HG02678 (cell line): Measurements from ENCODE around the gene FAM219B.
"Not testable (repeated sequence)": the region's sequence is repeated elsewhere in the genome, so short reads cannot be mapped to it uniquely, and the experiment has no call there.

Experiments used
- ATAC-seq: cut with Tn5 transposase; IDR thresholded peaks from one replicate; pipeline ENCODE4 v1.9.1; 2021; ENCODE audit warnings: mild to moderate bottlenecking, moderate library complexity; ENCODE audit not compliant: unreplicated experiment

The FAM219B gene

DNA sequence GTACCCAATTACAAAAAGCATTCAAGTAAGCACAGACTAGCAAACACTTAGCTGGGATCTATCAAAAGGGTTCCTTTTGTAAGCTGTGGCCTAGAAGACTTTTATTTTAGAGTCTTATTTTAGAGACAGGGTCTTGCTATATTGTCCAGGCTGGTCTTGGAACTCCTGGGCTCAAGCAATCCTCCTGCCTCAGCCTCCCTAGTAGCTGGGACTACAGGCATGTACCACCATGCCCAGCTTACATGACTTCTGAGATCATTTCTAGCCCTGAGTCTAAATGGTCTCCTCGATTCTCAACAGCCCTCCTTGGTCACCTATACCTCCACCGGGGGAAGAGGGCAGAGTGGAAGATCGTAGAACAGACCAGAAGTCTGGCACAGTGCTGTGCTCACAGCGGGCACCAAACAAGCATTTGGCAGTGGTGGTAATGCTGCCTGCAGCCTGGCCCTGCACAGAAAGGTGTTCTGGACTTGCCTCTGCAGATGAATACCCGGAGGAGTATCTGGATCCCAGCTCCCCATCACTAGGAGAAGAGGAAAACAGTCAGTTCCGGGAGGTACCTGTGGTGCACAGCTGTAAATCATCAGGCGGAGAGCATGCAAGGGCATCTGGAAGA, 2.4 kb downstream of the FAM219B start:
- no peak for ATAC-seq

DNA sequence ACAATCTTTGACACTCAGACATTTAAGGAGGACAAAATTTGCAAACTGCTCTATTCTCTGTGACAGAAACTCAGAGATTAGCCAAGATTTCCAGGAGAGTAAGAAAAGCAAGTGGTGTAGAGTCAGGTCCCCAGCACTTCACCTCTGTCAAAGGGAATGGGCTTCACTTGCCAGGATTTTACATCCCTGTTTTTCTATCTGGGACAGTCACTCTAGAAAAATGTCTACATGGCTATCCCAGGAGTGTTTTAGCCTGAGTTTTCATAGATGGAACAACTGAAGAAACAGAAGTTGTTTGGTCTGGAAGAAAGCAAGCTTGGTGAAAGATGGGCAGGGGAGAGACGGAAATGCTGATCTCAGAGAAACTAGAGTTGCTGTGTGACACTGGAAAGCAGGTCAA, 3.0 kb downstream of the FAM219B start:
- ATAC-seq: no peak

DNA sequence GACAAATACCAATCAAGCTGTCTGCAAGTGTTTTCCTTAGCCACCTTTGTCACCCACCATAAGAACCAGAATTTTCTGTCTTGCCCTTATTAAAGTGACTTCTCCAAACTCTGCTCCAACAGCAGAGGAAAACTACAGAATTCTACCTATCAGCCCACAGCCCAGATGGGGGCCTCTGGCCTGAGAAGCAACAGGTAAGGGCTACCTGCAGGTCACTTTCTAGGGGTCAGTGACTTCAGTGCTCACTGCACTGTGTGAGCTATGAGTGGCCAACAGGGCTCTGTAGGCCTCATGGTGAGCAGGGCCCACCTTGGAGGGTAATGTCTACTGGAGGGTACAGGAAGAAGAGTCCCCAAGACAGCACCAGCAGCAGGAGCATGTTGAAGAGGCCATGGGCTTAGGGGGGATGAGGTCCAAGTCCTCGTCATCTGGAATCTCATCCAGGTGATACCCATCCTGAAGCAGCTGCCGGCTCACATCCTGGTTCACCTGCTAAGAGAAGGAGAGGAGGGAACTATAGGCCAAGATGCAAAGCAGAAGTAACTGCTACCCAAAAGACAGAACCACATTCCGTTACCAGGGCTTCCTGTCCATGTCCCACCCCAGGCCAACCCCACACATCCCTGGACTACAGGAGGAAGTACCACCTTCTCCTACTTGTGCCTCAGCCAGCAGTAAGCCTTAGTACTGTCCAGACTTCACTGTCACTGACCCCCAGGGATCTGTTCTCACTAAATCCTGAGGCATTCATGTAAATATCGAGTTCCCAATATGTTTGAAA, 4.2 kb downstream of the FAM219B start:
- ATAC-seq: no peak

DNA sequence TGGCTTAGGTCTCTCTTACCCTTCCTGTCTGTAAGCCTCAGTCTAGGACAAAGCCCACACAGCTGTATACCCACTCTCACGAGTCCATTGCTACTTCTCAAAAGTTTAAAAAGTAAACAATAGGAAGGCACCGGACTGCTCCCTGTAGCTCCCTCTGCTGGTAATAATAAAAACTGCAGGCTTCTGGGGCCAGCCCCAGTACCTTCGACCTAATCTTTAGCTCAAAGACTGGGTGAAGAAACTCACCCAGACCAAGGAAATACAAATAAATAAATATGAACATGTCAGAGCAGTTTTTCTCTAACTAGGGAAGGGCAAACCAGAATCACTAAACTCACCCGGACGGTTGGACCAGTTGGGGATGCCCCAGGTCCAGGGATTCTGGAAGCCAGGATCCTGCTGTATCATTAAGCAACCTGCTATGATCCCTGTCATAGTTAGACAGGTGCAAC, 5.0 kb downstream of the FAM219B start:
- no peak for ATAC-seq

DNA sequence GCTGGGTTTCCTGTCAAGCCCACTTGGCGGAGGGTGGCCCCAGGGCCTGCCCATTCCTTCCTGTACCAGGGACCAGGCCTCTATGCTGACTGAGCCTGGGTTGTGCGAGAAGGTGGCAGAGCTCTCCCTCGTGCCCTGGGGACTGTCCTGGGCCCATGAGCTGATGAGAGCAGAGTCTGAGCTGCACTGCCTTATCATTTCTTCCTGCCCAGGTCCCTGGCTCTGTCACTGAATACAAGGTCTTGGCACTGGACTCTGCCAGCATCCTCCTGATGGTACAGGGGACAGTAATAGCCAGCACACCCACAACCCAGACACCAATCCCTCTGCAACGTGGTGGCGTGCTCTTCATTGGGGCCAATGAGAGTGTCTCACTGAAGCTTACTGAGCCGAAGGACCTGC, 9.3 kb downstream of the FAM219B start:
- ATAC-seq: no peak

DNA sequence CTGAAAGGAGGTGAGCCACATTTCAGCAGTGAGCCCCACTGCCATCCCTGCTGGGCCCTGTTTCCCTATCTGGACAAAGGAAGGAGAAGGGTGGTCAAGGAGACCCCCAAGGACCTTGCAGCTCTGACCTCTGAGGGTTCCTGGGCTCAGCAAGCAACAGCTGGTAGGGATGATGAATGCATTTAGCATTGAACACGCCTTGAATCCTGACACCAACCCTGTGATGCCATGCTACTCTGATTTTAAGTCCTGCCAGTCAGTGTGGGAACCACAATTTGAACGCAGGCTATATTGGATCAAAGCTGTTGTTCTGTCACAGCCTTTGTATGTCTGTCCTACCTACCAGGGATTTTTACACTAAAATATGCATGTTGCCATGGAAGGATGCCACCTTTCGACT, 10.3 kb downstream of the FAM219B start:
- no peak for ATAC-seq

DNA sequence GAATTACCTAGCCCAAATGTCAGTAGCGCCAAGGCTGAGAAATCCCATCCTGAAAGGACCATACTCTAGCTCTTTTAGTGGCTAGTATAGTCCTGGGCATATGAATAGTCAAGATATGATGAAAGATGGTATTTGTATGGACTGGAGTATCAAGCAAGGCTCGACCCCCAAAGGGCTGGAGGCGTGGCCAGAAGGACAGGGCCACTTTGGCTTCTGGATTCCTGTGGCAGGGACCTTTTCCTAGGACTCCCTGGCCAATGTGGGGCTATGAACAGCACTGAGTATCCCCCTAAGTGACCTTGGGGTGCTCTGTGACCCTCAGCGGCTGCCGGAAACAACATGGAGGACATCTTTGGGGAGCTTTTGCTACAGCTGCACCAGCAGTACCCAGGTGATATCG, 10.8 kb downstream of the FAM219B start:
- no peak for ATAC-seq

DNA sequence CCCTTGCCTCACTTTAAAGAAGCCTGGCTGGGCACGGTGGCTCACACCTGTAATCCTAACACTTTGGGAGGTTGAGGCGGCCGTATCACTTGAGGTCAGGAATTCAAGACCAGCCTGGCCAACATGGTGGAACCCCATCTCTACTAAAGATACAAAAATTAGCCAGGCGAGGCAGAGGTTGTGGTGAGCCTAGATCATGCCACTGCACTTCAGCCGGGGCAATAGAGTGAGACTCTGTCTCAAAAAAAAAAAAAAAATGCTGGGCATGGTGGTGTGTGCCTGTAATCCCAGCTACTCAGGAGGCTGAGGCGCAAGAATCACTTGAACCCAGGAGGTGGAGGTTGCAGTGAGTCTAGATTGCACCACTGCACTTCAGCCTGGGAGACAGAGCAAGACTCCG, 12.3 kb downstream of the FAM219B start:
- ATAC-seq: not testable (repeated sequence)

DNA sequence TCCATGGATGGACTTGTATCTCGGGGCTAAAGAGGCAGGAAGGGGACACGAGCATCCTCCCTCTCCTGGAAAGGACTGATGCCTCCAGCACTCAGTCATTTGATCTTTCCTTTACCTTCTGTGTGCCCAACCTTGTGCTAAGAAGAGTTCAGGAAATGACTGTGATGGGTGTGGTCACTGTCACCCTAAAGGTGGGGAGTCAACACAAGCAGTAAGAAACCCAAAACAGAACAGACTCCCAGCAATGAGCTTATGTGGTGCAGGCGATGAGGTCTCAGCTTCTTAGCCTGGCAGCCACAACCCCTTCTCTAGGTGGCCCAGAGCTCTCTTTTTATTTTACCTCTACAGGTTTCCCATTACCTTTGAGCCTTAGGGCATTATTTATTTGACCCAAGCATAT, 13.0 kb downstream of the FAM219B start:
- no peak for ATAC-seq

DNA sequence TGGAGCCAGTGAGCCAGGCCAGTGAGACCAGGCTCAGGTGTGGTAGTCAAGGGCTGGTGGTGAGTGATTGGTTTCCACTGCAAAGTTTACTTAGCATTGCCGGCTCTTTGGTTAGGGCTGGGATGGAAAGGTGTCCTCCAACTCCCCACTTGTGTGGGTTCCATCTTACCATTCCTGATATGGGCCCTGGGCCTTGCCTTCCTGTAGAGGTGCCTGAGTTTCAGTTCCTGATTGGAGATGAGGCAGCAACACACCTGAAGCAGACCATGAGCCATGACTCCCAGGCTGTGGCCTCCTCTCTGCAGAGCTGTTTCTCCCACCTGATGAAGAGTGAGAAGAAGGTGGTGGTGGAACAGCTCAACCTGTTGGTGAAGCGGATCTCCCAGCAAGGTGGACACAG, 13.7 kb downstream of the FAM219B start:
- no peak for ATAC-seq

DNA sequence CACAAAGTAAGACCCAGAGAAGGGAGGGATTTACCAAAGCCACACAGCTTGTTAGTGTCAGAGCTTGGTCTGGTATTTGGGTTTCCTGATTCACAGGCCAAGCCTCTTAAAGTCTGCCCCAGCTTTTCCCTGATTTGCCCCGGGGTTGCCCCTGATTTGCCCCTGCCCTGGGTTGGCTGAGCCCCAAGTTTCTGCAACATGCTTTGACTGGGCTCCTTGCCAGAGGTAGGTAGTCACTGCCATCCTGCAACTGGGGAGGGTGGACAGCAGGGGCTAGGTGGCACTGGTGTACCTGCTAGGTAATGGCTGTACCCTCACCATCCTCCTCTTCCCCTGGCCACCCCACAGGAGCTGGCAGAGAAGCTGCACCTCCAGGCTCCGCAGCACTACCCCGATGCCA, 14.3 kb downstream of the FAM219B start:
- no peak for ATAC-seq

DNA sequence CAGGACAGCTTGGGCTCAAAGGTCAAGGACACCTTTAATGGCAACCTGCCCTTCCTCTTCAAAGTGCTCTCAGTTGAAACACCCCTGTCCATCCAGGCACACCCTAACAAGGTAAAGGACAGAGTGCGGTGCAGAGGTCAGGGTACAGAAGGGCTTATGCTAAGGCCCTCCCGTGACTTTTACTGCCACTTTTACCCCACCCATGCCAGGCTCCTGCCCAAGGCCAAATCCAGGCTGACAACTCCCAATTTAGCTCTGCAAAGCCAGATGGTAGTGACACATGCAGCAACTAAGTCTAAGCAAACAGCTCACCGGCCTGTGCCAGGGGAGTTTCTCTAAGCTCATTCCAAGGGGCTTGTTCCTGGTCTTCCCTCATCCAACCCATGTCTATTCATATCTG, 15.2 kb downstream of the FAM219B start:
- ATAC-seq: no peak

DNA sequence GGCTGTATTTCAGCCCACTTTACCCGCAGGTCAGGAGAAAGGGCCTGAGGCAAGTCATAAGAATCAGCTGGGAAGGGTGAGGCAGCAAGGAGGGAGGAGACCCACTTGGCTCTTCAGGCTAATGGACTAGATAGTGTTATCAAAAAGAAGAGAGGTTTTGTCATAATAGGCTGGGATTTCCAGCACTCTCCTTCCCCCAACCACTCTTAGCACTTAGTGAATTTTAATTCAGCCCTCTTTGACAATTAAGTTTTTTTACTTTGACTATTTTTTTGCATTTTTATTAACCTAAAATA, 16.0 kb downstream of the FAM219B start:
- no peak for ATAC-seq

DNA sequence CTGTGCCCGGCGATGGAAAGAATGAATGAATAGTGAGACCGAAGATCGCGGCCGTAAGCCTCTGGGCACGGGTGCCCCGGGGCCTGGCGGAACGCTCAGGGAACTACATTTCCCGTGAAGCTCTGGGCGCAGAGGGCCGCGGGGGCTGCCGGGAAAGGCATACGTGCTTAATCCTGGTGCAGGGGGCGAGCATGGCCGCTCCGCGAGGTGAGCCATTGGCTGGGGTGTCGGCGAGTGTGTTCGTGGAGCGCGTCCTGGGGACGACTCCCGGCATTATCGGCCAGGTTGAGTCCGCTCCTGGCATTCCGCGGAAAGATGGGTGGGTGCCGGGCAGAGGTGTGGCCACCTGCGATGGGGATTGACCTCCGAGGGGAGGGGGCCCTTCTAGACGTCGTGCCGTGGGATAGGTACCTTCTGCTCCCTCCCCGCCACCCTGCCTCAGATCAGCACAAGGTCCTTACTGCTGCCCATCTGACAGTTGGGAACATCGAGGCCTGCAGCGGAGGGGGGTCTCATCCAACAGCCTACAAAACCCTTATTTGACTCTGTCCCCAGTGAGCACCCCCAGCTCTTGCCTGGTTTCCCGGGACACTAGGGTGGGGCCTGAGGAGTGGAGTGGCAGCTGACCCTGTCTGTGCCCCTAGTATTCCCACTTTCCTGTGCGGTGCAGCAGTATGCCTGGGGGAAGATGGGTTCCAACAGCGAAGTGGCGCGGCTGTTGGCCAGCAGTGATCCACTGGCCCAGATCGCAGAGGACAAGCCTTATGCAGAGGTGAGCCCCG, 16.6 kb downstream of the FAM219B start, which contains the start of gene MPI:
MPI (plus strand) TSS at position 160 of the 782 bp plus-strand sequence; CDS start at position 192, 32 bp downstream.
- peak; percentile 93 for ATAC-seq

DNA sequence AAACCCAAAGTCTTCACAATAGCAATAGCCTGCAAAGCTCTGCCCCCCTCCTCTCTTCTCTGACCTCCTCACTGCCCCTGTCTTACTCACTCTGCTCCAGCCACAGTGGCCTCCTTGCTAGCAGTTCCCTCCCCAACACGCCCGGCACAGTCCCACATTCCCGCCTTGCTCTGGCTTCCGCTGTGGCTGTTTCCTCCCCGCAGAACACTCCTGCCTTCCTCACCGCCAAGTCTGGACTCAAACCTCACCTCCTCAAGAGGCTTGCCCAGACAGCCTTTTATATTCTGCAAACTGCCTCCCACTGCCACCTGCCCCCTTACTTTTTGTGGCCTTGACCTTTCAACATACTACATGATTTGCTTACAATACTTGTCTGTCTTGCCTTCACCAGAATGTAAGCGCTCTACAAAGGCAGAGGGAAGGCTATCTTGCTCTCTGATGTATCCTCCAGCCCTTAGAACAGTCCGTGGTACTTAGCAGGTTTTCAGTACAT, 17.2 kb downstream of the FAM219B start:
- peak; percentile 30 for ATAC-seq

DNA sequence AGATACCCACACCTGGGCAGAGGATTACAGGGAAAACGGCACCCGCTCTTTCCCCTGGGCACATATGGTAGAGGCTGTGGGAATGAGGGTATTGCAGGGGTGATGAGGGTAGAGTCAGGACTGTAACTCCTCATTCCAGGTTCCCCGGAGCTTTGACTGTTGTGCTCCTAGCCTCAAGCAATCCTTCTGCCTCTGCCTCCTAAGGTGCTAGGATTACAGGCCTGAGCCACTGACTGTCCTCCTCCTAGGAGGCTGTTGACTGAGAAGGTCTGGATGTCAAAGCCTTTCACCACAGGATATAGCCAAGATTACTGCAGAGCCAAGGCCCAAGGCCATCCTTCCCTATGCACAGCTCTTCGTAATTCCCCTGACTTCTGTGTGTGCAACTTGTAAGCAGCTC, 17.9 kb downstream of the FAM219B start:
- no peak for ATAC-seq

DNA sequence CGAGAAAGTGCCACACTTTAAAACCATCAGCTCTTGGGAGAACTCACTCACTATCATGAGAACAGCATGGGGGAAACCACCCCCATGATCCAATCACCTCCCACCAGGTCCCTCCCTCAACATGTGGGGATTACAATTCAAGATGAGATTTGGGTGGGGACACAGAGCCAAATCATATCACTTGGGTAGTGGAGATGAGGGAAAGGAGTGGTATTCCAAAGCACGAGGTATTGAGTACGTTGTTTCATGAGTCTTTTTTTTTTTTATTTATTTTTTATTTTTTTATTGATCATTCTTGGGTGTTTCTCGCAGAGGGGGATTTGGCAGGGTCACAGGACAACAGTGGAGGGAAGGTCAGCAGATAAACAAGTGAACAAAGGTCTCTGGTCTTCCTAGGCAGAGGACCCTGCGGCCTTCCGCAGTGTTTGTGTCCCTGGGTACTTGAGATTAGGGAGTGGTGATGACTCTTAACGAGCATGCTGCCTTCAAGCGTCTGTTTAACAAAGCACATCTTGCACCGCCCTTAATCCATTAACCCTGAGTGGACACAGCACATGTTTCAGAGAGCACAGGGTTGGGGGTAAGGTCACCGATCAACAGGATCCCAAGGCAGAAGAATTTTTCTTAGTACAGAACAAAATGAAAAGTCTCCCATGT, 19.0 kb downstream of the FAM219B start:
- not testable (repeated sequence) for ATAC-seq

DNA sequence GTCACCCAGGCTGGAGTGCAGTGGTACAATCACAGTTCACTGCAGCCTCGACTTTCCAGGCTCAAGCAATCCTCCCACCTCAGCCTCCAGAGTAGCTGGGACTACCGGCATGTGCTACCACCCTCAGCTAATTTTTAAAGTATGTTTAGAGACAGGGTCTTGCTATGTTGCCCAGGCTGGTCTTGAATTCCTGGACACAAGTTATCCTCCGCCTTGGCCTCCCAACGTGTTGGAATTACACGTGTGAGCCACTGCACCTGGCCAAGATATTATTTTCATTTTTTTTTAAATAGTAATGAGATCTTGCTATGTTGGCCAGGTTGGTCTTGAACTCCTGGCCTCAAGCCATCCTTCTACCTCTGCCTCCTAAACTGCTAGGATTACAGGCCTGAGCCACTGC, 21.2 kb downstream of the FAM219B start:
- ATAC-seq: no peak

DNA sequence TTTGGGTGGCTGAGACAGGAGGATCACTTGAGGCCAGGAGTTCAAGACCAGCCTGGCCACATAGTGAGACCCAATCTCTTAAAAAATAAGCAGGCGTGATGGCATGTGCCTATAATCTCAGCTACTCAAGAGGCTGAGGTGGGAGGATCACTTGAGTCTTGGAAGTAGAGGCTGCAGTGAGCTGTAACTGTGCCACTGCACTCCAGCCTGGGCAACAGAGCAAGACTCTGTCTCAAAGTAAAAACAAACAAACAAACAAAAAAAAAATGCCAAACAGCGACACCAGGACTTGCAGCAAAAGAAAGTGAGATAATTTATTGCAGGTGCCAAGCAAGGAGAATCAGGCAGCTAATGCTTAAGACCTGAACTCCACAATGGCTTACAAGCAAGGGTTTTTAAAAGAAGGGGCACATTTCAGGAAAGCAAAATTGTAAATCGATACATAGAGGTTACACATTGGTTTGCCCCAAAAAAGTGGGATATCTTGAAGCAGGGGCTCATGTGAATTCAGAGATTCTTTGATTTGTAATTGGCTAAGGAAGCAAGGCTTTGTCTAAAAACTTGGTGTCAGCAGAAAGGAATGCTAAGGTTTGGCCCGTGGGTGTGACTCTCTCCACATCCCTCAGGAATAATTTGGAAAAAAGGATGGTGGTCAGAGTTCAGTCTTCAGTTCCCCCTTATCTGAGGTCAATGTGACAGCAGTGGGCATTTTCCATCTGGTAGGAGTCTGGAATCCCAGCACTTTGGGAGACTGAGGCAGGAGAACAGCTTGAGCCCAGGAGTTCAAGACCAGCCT, 22.0 kb downstream of the FAM219B start:
- ATAC-seq: no peak

DNA sequence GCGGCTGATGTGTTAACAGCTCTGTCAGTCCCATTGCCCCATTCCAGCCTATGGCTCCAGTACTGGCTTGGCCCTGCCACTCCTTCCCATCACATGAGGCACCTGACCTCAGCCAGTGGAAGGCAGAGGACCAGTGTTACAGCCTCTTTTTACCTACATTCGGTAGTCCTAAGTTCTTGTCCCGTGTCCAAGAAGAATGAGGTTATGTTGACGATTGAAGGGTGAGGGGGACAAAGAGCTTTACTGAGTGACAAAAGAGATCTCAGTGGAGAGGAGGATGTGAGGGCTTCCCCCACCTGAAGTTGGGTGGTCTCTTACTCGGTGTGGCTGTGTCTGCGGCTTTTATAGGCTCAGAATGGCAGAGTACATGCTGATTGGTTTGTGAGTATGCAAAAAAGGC, 24.1 kb downstream of the FAM219B start:
- ATAC-seq: no peak
